Loucy (cell line): ENCODE results near the gene CIROP.

ENCODE experiments used
- H2AFZ ChIP-seq: fragments of 200-600 bp; sonication (generic); 2 replicates; pipeline ENCODE4 v1.6.0; 2016; ENCODE audit warnings: antibody characterized with exemption, mild to moderate bottlenecking, low read length, moderate library complexity
- H3F3A ChIP-seq: fragments of 200-600 bp; 2 replicates; pipeline ENCODE4 v1.6.0; 2016; ENCODE audit warnings: antibody characterized with exemption, low read depth, mild to moderate bottlenecking
- H3K27me3 ChIP-seq: fragments of 200-600 bp; sonication (generic); 2 replicates; pipeline ENCODE4 v1.6.1; 2014; ENCODE audit warnings: low read length, mild to moderate bottlenecking; ENCODE audit not compliant: insufficient read depth, poor library complexity, severe bottlenecking
- H3K36me3 ChIP-seq: fragments of 200-600 bp; sonication (generic); 2 replicates; pipeline ENCODE4 v1.6.1; 2016; ENCODE audit warnings: low read length; ENCODE audit not compliant: insufficient read depth
- H3K4me1 ChIP-seq: fragments of 200-600 bp; sonication (generic); 2 replicates; pipeline ENCODE4 v1.5.1; 2014; ENCODE audit warnings: low read length, mild to moderate bottlenecking; ENCODE audit not compliant: insufficient read depth, poor library complexity, severe bottlenecking
- H3K4me2 ChIP-seq: fragments of 200-600 bp; sonication (generic); 2 replicates; pipeline ENCODE4 v1.6.0; 2014; ENCODE audit warnings: antibody characterized with exemption, low read length, low read depth, mild to moderate bottlenecking; ENCODE audit not compliant: poor library complexity, severe bottlenecking
- H3K4me3 ChIP-seq: fragments of 200-600 bp; sonication (generic); 2 replicates; pipeline ENCODE4 v1.5.1; 2014; ENCODE audit warnings: low read length, mild to moderate bottlenecking, mixed read lengths; ENCODE audit not compliant: poor library complexity, severe bottlenecking
- H3K79me2 ChIP-seq: fragments of 200-600 bp; sonication (generic); 2 replicates; pipeline ENCODE4 v1.6.1; 2014; ENCODE audit warnings: low read length; ENCODE audit not compliant: insufficient read depth
- H3K9ac ChIP-seq: fragments of 200-600 bp; sonication (generic); 2 replicates; pipeline ENCODE4 v1.6.0; 2014; ENCODE audit warnings: mild to moderate bottlenecking, low read depth, low read length, moderate library complexity; ENCODE audit not compliant: poor library complexity, severe bottlenecking
- H3K9me2 ChIP-seq: fragments of 200-600 bp; sonication (generic); replicated peaks from 2 replicates; pipeline ENCODE4 v1.6.1; 2016; ENCODE audit warnings: low read depth, low read length, mixed read lengths
- H3K9me3 ChIP-seq: fragments of 200-600 bp; sonication (generic); 2 replicates; pipeline ENCODE4 v1.6.1; 2014; ENCODE audit warnings: mild to moderate bottlenecking, antibody characterized with exemption, low read length, low read depth; ENCODE audit not compliant: insufficient read depth
- H4K20me1 ChIP-seq: fragments of 200-600 bp; sonication (generic); 2 replicates; pipeline ENCODE4 v1.6.0; 2014; ENCODE audit warnings: antibody characterized with exemption, low read length, mild to moderate bottlenecking; ENCODE audit not compliant: insufficient read depth, poor library complexity, severe bottlenecking
- EZH2phosphoT487 ChIP-seq: fragments of 200-600 bp; IDR thresholded peaks from 2 replicates; pipeline ENCODE4 v1.6.1; 2018; ENCODE audit warnings: antibody characterized with exemption, mild to moderate bottlenecking, moderate library complexity, borderline replicate concordance
- TF ChIP-seq, protein P1 (sequence below): fragments of 200-600 bp; sonication (generic); conservative IDR thresholded peaks from 2 replicates; pipeline ENCODE4 v1.5.1; 2014; ENCODE audit warnings: mild to moderate bottlenecking, antibody characterized with exemption, low read length

Gene CIROP

DNA sequence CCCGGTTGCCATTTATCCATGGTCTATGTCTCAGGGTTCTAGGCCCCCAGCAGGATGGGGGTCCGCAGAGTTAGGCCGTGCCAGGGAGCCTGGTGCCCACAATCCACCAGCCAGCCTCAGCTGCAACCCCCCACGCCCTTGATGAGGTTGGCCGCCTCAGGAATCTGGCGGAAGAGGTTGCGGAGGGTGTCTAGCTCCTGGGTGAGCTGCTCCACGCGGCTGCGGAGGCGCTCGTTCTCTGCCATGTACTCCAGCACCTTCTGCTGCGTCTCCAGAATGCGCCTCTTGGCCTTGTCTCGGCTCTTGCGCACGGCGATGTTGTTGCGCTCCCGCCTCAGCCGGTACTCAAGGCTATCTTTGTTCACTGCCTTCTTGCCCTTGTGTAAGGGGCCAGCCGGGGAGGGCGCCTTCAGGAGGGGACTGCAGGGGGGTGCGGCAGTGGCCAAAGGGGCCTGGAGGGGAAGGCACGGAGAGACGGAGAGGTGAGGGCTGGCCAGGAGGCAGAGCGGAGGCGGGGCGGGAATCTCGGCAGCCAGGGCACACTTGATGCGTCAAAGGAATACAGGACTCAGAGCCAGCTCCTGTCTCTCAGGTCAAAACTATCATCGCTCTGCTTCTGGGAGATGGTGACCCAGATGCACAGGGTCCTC is 12.7 kb upstream of the CIROP start:
- TF ChIP-seq EZH2phosphoT487 = no peak
- TF ChIP-seq, protein P1, sequence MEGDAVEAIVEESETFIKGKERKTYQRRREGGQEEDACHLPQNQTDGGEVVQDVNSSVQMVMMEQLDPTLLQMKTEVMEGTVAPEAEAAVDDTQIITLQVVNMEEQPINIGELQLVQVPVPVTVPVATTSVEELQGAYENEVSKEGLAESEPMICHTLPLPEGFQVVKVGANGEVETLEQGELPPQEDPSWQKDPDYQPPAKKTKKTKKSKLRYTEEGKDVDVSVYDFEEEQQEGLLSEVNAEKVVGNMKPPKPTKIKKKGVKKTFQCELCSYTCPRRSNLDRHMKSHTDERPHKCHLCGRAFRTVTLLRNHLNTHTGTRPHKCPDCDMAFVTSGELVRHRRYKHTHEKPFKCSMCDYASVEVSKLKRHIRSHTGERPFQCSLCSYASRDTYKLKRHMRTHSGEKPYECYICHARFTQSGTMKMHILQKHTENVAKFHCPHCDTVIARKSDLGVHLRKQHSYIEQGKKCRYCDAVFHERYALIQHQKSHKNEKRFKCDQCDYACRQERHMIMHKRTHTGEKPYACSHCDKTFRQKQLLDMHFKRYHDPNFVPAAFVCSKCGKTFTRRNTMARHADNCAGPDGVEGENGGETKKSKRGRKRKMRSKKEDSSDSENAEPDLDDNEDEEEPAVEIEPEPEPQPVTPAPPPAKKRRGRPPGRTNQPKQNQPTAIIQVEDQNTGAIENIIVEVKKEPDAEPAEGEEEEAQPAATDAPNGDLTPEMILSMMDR = no peak
- no peak overlapping the region for H3K4me3 ChIP-seq

DNA sequence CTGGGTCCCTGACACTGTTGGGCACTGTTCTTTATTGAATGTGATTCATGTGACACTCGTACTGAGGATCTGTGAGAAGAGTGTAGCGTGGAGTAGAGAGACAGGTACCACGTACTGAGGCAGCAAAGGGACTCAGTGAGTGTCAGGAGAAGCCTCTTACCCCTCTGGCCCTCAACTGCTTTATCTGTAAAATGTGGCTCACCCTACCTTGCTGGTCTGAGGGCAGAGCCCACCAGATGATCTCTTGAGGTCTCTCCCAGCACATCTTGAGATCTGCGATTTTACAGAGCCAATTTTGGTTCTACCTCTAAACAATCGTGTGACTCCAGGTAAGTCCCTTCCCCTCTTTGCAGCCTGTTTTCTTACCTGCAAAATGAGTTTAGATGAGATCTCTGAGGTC is 11.1 kb upstream of the CIROP start:
- no peaks in the 10 kb centered on the region for H3K79me2 ChIP-seq
- H3K4me2 ChIP-seq = no peak overlapping the region
- no peaks in the 10 kb centered on the region for H3K9me2 ChIP-seq
- H3F3A ChIP-seq = 0 out of 2 replicates have a peak, but pooled peaks cover 3% of the 10 kb centered on the region
- H4K20me1 ChIP-seq = no peaks in the 10 kb centered on the region
- H3K4me3 ChIP-seq = no peak overlapping the region
- H3K9me3 ChIP-seq = no peaks in the 10 kb centered on the region
- H2AFZ ChIP-seq = no peak overlapping the region
- no peaks in the 10 kb centered on the region for H3K27me3 ChIP-seq
- no peaks in the 10 kb centered on the region for H3K36me3 ChIP-seq
- peaks cover 27% of the 10 kb centered on the region for H3K4me1 ChIP-seq
- no peak for TF ChIP-seq EZH2phosphoT487
- TF ChIP-seq, protein P1 = no peak
- no peak overlapping the region for H3K9ac ChIP-seq

More for the DNA sequence above, 12.7 kb upstream of the CIROP start:
- no peaks in the 10 kb centered on the region for H3K9me3 ChIP-seq
- H3K4me2 ChIP-seq = no peak overlapping the region
- H3K27me3 ChIP-seq = no peaks in the 10 kb centered on the region
- 0 out of 2 replicates have a peak, but pooled peaks cover 3% of the 10 kb centered on the region for H3F3A ChIP-seq
- H3K4me1 ChIP-seq = peaks cover 27% of the 10 kb centered on the region
- H2AFZ ChIP-seq = no peak overlapping the region
- H3K79me2 ChIP-seq = no peaks in the 10 kb centered on the region
- H3K9me2 ChIP-seq = no peaks in the 10 kb centered on the region
- H3K36me3 ChIP-seq = no peaks in the 10 kb centered on the region
- no peaks in the 10 kb centered on the region for H4K20me1 ChIP-seq
- H3K9ac ChIP-seq = peak overlapping the region; percentile 71

DNA sequence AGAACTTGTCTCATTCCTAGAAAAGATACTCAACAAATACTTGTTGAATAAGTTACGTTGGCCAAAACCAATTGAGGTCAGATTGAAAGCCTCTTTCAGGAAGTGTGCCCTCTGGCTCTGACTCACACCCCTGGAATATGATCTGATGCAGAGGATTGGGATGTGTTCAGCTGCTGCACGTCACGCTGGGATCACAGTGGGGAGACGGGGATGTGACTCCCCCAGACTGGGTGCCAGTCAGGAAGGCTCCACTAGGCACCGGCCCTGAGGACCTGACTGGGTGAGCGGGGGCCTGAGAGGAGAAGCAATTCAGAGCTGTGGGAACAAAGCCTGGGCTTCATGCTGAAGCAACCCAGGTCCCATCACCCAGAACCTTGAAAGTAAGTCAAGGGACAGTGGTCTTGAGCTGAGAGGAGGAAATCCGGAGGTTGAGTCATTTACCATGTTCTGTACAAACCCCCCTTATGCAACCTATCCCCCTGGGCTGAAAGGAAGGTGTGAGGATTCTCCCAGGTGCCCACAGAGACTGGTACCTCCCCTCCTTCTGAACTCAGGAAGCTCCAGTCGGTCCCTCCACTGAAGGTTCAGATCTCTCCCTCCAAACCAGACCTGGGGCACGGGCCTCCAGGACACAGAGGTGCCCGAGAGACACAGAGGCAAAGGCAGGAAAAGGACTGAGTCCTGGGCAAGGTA is 10.4 kb upstream of the CIROP start:
- Histone ChIP-seq H3K4me2 (no peak overlapping the region), H3K9ac (no peak overlapping the region), H3K27me3 (no peaks in the 10 kb centered on the region), H3F3A (0 out of 2 replicates have a peak, but pooled peaks cover 3% of the 10 kb centered on the region), H3K4me3 (no peak overlapping the region), H3K4me1 (peaks cover 21% of the 10 kb centered on the region), H3K9me3 (no peaks in the 10 kb centered on the region), H3K9me2 (no peaks in the 10 kb centered on the region), H3K36me3 (no peaks in the 10 kb centered on the region), H2AFZ (no peak overlapping the region), H4K20me1 (no peaks in the 10 kb centered on the region), H3K79me2 (no peaks in the 10 kb centered on the region)
- TF ChIP-seq, protein P1 = no peak
- TF ChIP-seq EZH2phosphoT487 = no peak
